ENCODE results near the gene TMTC2.

The TMTC2 gene

DNA sequence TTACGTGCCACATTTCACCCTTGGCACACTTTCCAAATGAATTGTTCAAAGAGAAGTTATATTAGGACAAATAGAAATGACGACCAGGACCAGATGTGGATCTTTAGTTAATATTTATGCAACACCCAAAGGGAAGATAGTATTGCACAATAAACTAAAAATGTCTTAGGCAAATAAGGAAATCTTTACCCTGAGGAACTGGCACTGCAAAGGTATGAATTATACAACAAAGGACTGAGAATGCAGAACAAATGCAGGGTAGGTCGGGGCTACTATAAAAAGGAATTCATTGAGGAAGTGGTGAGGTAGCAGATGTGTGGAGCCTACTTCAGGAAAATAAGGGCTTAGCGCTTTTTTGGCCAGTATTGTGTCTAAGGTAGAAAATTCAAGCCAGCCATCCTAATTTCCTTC is 3.9 kb upstream of the TMTC2 start:
- DNase-seq (ENCODE audit: low spot score), result no peak
- TF ChIP-seq, protein P1, sequence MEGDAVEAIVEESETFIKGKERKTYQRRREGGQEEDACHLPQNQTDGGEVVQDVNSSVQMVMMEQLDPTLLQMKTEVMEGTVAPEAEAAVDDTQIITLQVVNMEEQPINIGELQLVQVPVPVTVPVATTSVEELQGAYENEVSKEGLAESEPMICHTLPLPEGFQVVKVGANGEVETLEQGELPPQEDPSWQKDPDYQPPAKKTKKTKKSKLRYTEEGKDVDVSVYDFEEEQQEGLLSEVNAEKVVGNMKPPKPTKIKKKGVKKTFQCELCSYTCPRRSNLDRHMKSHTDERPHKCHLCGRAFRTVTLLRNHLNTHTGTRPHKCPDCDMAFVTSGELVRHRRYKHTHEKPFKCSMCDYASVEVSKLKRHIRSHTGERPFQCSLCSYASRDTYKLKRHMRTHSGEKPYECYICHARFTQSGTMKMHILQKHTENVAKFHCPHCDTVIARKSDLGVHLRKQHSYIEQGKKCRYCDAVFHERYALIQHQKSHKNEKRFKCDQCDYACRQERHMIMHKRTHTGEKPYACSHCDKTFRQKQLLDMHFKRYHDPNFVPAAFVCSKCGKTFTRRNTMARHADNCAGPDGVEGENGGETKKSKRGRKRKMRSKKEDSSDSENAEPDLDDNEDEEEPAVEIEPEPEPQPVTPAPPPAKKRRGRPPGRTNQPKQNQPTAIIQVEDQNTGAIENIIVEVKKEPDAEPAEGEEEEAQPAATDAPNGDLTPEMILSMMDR (IDR thresholded peaks at IDR 0.05; ENCODE audit: extremely low read depth, missing control alignments), result no peak

DNA sequence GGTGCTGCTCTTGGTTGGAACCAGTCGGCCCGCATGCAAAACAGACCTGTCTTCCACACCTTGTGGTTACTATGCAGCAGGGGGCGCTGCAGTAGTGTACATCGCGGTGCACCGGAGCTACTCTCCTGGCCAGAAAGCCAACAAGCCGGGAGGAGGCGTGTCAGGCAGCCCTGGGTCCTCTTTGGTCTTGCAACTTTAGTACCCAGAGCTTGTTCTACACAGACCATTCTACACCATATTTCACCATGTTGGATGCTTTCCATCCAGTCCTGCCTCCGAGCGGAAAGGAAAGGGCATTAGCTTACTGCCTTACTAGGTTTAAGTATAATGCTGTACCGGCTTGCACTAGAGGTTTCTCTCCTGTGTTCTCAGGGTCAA is 927 bp upstream of the TMTC2 start:
- DNase-seq (ENCODE audit: low spot score), result peak; percentile 83
- TF ChIP-seq, protein P1 (IDR thresholded peaks at IDR 0.05; ENCODE audit: extremely low read depth, missing control alignments), result peak; percentile 59

DNA sequence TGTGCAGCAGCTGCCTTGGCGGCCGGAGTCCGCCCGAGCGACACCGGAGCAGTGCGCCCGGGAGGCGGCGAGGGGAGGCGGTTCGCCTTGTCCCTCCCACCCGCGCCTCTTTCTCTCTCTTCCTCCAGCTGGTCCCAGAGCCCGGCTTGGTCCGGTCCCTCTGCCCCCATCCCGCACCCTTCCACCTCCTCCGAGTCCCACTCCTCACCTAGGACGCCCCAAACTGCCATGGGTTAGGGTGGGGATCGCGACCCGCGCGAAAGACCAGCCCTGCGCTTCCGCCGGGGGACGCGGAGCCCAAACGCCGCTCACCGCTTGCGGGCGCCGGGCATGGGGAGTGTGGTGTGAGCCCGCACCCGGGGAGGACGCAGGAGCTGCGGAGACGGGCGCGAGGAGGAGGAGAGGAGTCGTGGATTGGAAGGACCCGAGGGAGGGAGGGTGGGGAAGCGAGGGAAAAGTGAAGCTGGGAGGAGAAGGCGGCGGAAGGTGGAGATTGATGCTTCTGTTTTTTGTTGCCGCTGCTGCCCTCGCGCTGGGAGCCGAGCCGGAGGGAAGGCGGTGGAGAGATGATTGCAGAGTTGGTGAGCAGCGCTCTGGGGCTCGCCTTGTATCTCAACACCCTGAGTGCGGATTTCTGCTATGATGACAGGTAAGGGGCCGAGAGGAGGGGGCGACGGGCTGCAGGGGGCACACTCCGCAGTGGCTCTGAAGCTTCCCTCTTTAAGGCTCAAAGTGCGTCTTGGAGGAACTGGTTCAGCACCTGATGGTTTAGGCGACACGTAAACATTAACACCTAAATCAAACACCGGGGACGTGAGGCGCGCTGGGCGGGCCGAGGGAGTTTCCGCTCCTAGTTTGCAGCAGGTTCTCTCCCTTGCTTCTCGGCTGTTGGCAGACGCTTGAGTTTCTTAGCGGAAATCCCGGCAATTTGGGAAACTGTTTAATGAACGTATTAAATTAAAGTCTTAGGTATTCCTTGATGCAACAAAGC is 610 bp downstream of the TMTC2 start:
- DNase-seq (ENCODE audit: low spot score), result peak; percentile 70
- TF ChIP-seq, protein P1 (IDR thresholded peaks at IDR 0.05; ENCODE audit: extremely low read depth, missing control alignments), result no peak

DNA sequence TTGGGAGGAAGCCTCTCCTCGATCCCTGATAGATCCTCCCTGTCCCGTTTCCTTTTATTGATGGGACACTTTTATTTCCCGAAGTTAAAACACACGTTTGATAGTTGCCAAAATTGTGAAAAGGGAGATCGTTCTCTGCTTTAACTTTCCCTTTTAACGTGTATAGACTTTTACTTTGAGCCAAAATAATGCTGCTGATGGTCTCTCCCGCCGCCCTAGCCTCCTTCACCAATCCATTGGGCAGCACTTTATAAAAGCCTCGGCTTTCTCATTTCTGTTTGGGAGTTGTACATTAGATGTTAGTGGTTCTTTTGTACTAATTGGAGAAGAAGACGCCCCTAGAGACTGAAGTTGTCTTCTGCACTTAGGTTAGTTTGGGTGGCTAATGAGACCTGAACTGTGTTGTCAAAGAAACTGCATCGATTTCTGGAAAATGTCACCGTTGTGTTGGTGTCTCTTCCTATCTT is 1.4 kb downstream of the TMTC2 start:
- DNase-seq (ENCODE audit: low spot score), result peak; percentile 17
- TF ChIP-seq, protein P1 (IDR thresholded peaks at IDR 0.05; ENCODE audit: extremely low read depth, missing control alignments), result no peak

DNA sequence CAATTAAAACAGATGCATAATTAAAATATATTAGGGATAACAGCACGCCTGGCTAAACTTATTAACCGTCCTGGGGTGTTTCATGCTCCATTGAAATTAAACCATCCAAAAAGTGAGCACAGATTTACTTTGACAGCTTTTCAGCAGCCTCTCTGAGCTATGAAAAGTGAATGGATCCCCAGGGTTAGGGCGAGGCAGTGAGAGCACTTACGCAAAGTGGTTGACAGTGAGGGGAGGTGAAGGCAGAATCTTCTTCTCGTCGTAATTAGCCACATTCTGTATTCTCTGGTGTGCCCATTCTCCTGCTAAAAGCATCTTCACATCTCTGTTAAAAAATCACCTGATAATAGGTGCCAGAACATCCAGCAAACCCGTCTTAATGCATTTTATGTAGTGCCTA is 1.9 kb downstream of the TMTC2 start:
- TF ChIP-seq, protein P1 (IDR thresholded peaks at IDR 0.05; ENCODE audit: extremely low read depth, missing control alignments), result no peak
- no peak for DNase-seq (ENCODE audit: low spot score)

DNA sequence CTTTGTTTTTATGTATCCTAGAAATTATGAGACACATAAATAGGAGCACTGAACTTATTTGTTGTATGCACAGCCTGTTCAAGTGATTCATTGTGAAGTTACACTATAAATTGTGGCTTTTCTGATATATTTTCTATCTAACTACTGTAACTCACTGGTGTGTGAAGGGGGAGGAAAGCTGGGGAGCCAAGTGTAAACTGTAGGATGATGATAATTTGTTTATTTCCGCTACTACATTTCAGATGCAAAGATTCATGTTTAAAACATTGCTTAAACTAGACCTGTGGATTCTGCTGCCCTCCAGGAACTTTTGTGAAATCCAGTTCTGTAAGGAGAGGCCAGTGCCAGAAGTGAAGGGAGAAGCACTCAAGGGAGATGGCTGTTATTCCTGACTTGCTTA is 3.3 kb downstream of the TMTC2 start:
- DNase-seq (ENCODE audit: low spot score), result no peak
- TF ChIP-seq, protein P1 (IDR thresholded peaks at IDR 0.05; ENCODE audit: extremely low read depth, missing control alignments), result no peak

DNA sequence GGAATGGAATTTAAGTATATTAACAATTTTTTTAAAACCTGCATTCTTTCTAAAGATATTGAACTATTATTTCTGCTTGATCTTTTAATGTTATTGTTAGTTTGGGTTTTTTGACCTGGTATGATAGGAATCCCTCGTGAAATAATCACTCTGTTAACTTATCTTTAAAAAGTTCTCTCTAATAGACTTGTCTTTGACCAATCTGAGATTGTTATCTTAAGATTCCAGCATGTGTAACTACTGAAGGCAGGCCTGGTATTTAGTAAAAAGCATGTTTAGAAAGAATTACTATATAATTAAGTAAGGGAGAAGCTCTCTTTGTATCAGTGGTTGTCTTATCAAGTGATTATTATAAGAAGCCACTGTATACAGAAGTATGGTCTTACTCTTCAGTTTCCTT is 4.8 kb downstream of the TMTC2 start:
- no peak for DNase-seq (ENCODE audit: low spot score)
- TF ChIP-seq, protein P1 (IDR thresholded peaks at IDR 0.05; ENCODE audit: extremely low read depth, missing control alignments), result no peak
